ENCODE results near the gene PTF1A.

PTF1A gene

DNA sequence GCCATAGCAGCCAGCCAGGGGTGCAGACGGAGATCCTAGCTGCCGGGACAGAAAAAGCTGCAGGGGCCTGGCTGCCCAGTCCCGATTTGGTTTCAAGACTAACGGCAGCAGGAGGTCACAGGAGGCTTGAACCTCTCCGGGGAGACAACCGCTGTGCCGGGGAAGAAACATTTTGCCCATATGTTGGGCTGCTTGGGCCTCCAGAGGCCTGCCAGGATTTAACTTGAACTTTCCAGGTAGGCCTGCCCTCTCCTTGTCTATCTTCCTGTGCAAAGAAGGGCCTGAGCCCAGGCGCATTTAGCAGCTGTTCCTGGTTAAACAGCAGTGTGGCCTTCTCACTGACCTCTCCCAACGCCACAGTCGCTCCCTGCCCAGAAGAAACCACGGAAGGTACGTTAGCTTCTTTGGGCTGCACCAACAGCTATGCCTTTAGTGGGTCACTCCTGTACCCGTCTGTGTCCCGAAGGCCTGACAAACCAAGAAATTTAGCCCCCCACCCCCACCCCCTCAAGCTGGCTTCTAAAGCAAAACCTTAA is 17.1 kb upstream of the PTF1A start:
- no peak for DNase-seq
- Histone ChIP-seq H3K27ac (ENCODE audit: low read length) (no peak overlapping the region), H3K4me2 (ENCODE audit: low read depth, low read length) (no peak overlapping the region), H3K9me2 (replicated peaks; ENCODE audit: insufficient read depth, low read length) (no peaks in the 10 kb centered on the region), H2AFZ (ENCODE audit: low read length) (no peak overlapping the region), H3K79me2 (ENCODE audit: low read length) (no peaks in the 10 kb centered on the region), H3K9ac (ENCODE audit: low read length) (no peak overlapping the region), H3K36me3 (replicated peaks; ENCODE audit: insufficient read depth, low read length) (no peaks in the 10 kb centered on the region), H3K4me3 (ENCODE audit: low read length) (no peak overlapping the region), H3F3A (ENCODE audit: insufficient read depth, low read length) (no peaks in the 10 kb centered on the region), H4K20me1 (ENCODE audit: insufficient read depth, low read length) (no peaks in the 10 kb centered on the region), H3K4me1 (ENCODE audit: low read length) (no peaks in the 10 kb centered on the region), H3K27me3 (replicated peaks; ENCODE audit: insufficient read depth, low read length) (no peaks in the 10 kb centered on the region), H3K9me3 (replicated peaks; ENCODE audit: insufficient read depth, low read length) (no peaks in the 10 kb centered on the region)
- TF ChIP-seq EZH2 (optimal IDR thresholded peaks at IDR 0.05; ENCODE audit: low read depth, low read length) = no peak
- TF ChIP-seq, protein P1, sequence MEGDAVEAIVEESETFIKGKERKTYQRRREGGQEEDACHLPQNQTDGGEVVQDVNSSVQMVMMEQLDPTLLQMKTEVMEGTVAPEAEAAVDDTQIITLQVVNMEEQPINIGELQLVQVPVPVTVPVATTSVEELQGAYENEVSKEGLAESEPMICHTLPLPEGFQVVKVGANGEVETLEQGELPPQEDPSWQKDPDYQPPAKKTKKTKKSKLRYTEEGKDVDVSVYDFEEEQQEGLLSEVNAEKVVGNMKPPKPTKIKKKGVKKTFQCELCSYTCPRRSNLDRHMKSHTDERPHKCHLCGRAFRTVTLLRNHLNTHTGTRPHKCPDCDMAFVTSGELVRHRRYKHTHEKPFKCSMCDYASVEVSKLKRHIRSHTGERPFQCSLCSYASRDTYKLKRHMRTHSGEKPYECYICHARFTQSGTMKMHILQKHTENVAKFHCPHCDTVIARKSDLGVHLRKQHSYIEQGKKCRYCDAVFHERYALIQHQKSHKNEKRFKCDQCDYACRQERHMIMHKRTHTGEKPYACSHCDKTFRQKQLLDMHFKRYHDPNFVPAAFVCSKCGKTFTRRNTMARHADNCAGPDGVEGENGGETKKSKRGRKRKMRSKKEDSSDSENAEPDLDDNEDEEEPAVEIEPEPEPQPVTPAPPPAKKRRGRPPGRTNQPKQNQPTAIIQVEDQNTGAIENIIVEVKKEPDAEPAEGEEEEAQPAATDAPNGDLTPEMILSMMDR (IDR thresholded peaks at IDR 0.05; ENCODE audit: low read length) = no peak
- no peak for TF ChIP-seq EZH2phosphoT487 (IDR thresholded peaks at IDR 0.05; ENCODE audit: low read length)

DNA sequence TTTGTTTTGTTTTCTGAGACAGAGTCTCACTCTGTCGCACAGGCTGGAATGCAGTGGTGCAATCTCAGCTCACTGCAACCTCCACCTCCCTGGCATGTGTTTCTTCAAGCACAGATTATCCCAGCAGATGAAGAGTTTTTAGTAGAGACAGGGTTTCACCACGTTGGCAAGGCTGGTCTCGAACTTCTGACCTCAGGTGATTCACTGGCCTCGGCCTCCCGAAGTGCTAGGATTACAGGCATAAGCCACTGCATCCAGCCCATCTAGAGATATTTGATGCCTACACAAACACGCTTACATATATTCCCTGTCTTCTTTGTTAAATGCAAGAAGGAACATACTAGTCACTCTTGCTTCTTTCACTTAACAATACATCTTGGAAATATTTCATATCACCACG is 5.9 kb upstream of the PTF1A start:
- H3K9ac ChIP-seq (ENCODE audit: low read length) = no peak overlapping the region
- H2AFZ ChIP-seq (ENCODE audit: low read length) = no peak overlapping the region
- no peaks in the 10 kb centered on the region for H3K79me2 ChIP-seq (ENCODE audit: low read length)
- no peaks in the 10 kb centered on the region for H3K4me1 ChIP-seq (ENCODE audit: low read length)
- H3K4me3 ChIP-seq (ENCODE audit: low read length) = no peak overlapping the region
- no peaks in the 10 kb centered on the region for H3K9me3 ChIP-seq (replicated peaks; ENCODE audit: insufficient read depth, low read length)
- no peak for DNase-seq
- no peak overlapping the region for H3K4me2 ChIP-seq (ENCODE audit: low read depth, low read length)
- no peaks in the 10 kb centered on the region for H4K20me1 ChIP-seq (ENCODE audit: insufficient read depth, low read length)
- H3K36me3 ChIP-seq (replicated peaks; ENCODE audit: insufficient read depth, low read length) = no peaks in the 10 kb centered on the region
- H3F3A ChIP-seq (ENCODE audit: insufficient read depth, low read length) = no peaks in the 10 kb centered on the region
- no peak overlapping the region for H3K27ac ChIP-seq (ENCODE audit: low read length)
- TF ChIP-seq EZH2 (optimal IDR thresholded peaks at IDR 0.05; ENCODE audit: low read depth, low read length) = no peak
- TF ChIP-seq EZH2phosphoT487 (IDR thresholded peaks at IDR 0.05; ENCODE audit: low read length) = no peak
- TF ChIP-seq, protein P1 (IDR thresholded peaks at IDR 0.05; ENCODE audit: low read length) = no peak
- H3K27me3 ChIP-seq (replicated peaks; ENCODE audit: insufficient read depth, low read length) = no peaks in the 10 kb centered on the region
- no peaks in the 10 kb centered on the region for H3K9me2 ChIP-seq (replicated peaks; ENCODE audit: insufficient read depth, low read length)

DNA sequence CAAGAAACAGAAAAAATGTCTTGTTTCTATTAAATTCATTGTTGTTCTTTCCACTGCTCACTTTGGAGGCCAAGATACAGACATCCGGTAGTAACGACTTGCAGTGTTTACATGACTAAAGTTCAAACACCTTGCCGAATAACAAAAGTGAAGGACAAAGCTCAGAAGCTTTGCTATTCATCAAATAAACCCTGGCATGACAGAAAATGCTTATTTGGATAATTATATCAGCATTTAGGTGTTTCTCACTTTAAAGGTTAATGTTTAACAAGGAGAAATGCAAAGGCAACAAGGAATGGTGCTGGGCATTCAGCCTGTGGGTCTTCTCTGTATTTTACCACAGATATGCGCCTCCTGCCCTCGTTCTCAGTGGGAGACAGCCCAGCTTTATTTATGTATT is 5.4 kb upstream of the PTF1A start:
- no peaks in the 10 kb centered on the region for H3K4me1 ChIP-seq (ENCODE audit: low read length)

More for the DNA sequence above, 5.4 kb upstream of the PTF1A start:
- H3K36me3 ChIP-seq (replicated peaks; ENCODE audit: insufficient read depth, low read length) = no peaks in the 10 kb centered on the region
- no peak overlapping the region for H2AFZ ChIP-seq (ENCODE audit: low read length)
- H3K9me3 ChIP-seq (replicated peaks; ENCODE audit: insufficient read depth, low read length) = no peaks in the 10 kb centered on the region
- no peaks in the 10 kb centered on the region for H4K20me1 ChIP-seq (ENCODE audit: insufficient read depth, low read length)
- no peak for DNase-seq
- no peak overlapping the region for H3K27ac ChIP-seq (ENCODE audit: low read length)
- H3F3A ChIP-seq (ENCODE audit: insufficient read depth, low read length) = no peaks in the 10 kb centered on the region
- H3K4me3 ChIP-seq (ENCODE audit: low read length) = no peak overlapping the region
- H3K9ac ChIP-seq (ENCODE audit: low read length) = no peak overlapping the region
- H3K27me3 ChIP-seq (replicated peaks; ENCODE audit: insufficient read depth, low read length) = no peaks in the 10 kb centered on the region
- no peak overlapping the region for H3K4me2 ChIP-seq (ENCODE audit: low read depth, low read length)
- no peaks in the 10 kb centered on the region for H3K79me2 ChIP-seq (ENCODE audit: low read length)
- TF ChIP-seq EZH2phosphoT487 (IDR thresholded peaks at IDR 0.05; ENCODE audit: low read length) (no peak), EZH2 (optimal IDR thresholded peaks at IDR 0.05; ENCODE audit: low read depth, low read length) (no peak)
- TF ChIP-seq, protein P1 (IDR thresholded peaks at IDR 0.05; ENCODE audit: low read length) = no peak
- H3K9me2 ChIP-seq (replicated peaks; ENCODE audit: insufficient read depth, low read length) = no peaks in the 10 kb centered on the region

All from MM.1S (cell line).